SHP77 treated with DMSO at 0.1 percent for 48 hours (cell line): Measurements from ENCODE around the gene TEDC2.

Experiments used
- DNase-seq: peaks from one replicate; lab custom pipeline; 2025; lab: John Stamatoyannopoulos, UW

Gene TEDC2

DNA sequence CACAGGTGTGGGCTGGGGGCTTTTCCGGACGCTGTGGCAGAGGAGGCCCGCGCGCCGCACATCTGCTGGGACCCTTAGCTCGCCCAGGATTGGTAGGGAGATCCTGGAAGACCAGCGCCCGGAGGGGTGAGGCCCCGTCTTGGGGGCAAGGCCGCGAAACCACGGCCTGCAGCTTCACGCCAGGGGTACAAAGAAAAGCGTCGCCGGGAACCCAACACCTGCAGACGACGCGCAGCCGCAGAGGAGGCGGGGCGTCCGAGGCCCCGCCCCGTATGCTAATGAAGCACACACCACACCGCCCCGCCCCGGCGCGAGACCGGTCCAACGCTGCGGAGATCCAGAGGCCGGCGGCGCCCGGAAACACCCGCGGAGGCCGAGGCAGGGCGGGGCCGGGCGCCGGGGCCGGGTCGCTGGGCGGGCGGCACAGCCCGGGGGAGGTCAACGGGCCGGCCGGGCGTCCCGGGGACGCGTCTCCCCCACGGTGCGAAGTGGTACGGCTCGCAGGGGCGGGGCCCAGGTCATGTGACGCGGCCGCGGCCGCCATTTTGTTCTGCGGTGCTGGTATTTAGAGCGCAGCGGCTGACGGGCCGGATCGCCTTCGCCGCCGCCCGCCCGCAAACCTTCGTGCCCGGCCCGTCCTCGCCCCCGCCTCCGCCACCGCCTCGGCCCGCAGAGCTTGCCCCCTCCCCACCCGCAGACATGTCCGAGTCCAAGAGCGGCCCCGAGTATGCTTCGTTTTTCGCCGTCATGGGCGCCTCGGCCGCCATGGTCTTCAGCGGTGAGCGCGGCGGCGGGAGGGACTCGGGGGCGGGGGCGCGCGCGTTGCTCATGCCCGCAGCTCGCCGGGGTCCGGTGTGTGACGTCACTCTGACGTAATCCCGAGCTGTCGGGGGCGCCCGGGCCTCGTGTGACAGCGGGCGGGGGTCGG, 53.8 kb downstream of the TEDC2 start, which contains the start of gene ATP6V0C:
TSS of gene ATP6V0C (plus strand) at position 548 of the 928 bp plus-strand sequence. CDS start at position 700, 152 bp downstream.
- DNase-seq: peak; percentile 68
